BLaER1 treated with 17β-estradiol and CSF1 and Interleukin-3, amounts not matched to agents 10 nM and 100 nM (cell line): ENCODE results near the gene C1orf105.

Experiments
- H3K27ac ChIP-seq, 11 experiments: shearing (Covaris generic); formaldehyde crosslinking; 2 replicates each; pipeline ENCODE4 v1.8.1; 2022
- H3K27me3 ChIP-seq, 11 experiments: shearing (Covaris generic); formaldehyde crosslinking; 2 replicates each; pipeline ENCODE4 v1.8.1; 2022
- H3K36me3 ChIP-seq, 11 experiments: shearing (Covaris generic); formaldehyde crosslinking; 2 replicates each; pipeline ENCODE4 v1.8.1; 2022
- H3K4me1 ChIP-seq, 10 experiments: shearing (Covaris generic); formaldehyde crosslinking; 2 replicates each; pipeline ENCODE4 v1.8.1; 2022
- H3K4me2 ChIP-seq, 11 experiments: shearing (Covaris generic); formaldehyde crosslinking; 2 replicates each; pipeline ENCODE4 v1.8.1; 2022
- H3K4me3 ChIP-seq, 10 experiments: shearing (Covaris generic); formaldehyde crosslinking; 2 replicates each; pipeline ENCODE4 v1.8.1; 2022
- H3K9ac ChIP-seq, 11 experiments: shearing (Covaris generic); formaldehyde crosslinking; 2 replicates each; pipeline ENCODE4 v1.8.1; 2022
- H3K9me3 ChIP-seq, 11 experiments: shearing (Covaris generic); formaldehyde crosslinking; replicated peaks in 1 of 11; 2 replicates each; pipeline ENCODE4 v1.8.1; 2022
- H4K20me1 ChIP-seq, 11 experiments: shearing (Covaris generic); formaldehyde crosslinking; 2 replicates each; pipeline ENCODE4 v1.8.1; 2022
- Cebpa-rat ChIP-seq, 11 experiments: shearing (Covaris generic); IDR thresholded peaks; 2 replicates each; pipeline ENCODE4 v1.8.1; 2022

Gene C1orf105

GRCh38 chr1:172478485-172478884, 58.0 kb downstream of the C1orf105 start:
- Histone ChIP-seq H3K4me2 (no peak overlapping the region), H3K9me3 (no peaks in the 10 kb centered on the region), H3K9ac (no peak overlapping the region), H3K4me3 (no peak overlapping the region), H3K27me3 (no peaks in the 10 kb centered on the region), H3K36me3 (no peaks in the 10 kb centered on the region), H3K27ac (no peak overlapping the region), H4K20me1 (no peaks in the 10 kb centered on the region), H3K4me1 (peaks cover 2 to 12% (median 10%) of the 10 kb centered on the region in 10 experiments; a peak in 18 of 20 replicates)
- no peak for TF ChIP-seq Cebpa-rat (IDR thresholded peaks at IDR 0.05)

GRCh38 chr1:172480431-172480830, 59.9 kb downstream of the C1orf105 start:
- Histone ChIP-seq H3K4me2 (peak overlapping the region in 8 of 11 experiments; percentile 1 to 42 (median 29); a peak in 11 of 22 replicates), H3K27ac (no peak overlapping the region), H3K9ac (no peak overlapping the region), H3K9me3 (no peaks in the 10 kb centered on the region), H3K27me3 (no peaks in the 10 kb centered on the region), H4K20me1 (no peaks in the 10 kb centered on the region), H3K36me3 (no peaks in the 10 kb centered on the region), H3K4me3 (no peak overlapping the region), H3K4me1 (peaks cover 0 to 12% (median 8%) of the 10 kb centered on the region in 10 experiments; a peak in 11 of 20 replicates)
- TF ChIP-seq Cebpa-rat (IDR thresholded peaks at IDR 0.05): no peak

DNA sequence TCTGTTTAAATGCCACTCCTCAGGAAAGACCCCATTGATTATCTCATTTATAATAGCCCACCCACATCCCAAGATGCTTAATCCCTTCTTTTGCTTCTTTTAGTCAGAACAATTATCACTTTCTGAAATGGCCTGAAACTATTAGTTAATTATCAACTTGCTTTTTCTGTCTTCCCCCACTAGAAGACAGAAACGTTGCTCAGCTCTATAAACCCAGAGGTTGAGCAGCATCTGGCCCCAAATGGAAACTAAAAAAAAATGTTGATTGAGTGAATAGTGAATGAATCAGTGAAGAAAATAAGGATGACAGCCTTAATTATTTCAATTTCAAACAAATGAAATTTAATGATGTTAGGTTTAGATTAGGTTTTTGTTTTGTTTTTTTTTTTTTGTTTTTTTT, 61.6 kb downstream of the C1orf105 start:
- Histone ChIP-seq H3K9ac (no peak overlapping the region), H3K27ac (no peak overlapping the region), H3K9me3 (no peaks in the 10 kb centered on the region), H3K4me1 (peaks cover 0 to 14% (median 9%) of the 10 kb centered on the region in 10 experiments; a peak in 12 of 20 replicates), H3K4me3 (no peak overlapping the region), H4K20me1 (no peaks in the 10 kb centered on the region), H3K36me3 (no peaks in the 10 kb centered on the region), H3K4me2 (no peak overlapping the region), H3K27me3 (no peaks in the 10 kb centered on the region)
- TF ChIP-seq Cebpa-rat (IDR thresholded peaks at IDR 0.05): no peak

DNA sequence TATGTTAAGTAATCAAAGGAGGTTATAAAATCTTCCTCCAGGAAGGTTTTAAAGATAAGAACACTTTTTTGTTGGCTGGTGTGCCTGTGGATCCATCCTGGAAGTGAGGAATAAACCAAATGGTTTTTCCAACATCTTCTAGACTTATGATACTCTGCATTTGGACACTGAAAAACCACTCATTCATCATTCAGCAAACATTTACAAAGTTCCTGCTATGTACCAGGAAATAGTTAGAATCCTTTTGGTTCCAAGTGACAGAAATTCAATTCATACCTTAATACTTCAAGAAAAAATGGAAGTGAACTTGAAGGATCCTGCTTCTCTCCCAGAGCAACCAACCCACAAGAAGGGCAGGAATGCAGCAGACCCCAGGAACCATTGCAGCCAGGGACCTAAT, 63.0 kb downstream of the C1orf105 start:
- H3K4me2 ChIP-seq: no peak overlapping the region
- H3K27me3 ChIP-seq: no peaks in the 10 kb centered on the region
- peaks cover 0 to 23% (median 17%) of the 10 kb centered on the region in 10 experiments; a peak in 13 of 20 replicates for H3K4me1 ChIP-seq

DNA sequence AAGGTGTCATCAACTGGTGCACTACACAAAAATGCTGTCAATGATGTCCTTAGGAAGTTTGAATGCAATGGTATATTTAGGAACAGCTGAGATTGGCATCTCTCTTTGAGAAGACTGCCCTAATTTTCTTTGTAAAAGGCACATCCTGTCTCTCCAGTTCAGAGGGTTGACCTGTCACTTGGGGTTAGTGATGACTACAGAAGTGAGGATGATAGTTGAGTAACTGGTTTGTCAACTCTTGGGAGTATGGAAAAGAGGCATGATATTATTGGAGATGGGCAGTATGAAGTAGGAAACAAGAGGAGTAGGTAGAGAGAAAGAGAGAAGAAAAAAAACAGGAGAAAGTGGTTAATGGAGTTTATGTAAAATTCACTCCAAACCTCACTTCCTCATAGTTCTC, 63.8 kb downstream of the C1orf105 start:
- no peaks in the 10 kb centered on the region for H3K36me3 ChIP-seq
- no peak for TF ChIP-seq Cebpa-rat (IDR thresholded peaks at IDR 0.05)
- peaks cover 0 to 23% (median 17%) of the 10 kb centered on the region in 10 experiments; a peak in 13 of 20 replicates for H3K4me1 ChIP-seq
- H3K4me2 ChIP-seq: peak overlapping the region in 1 of 11 experiments; percentile 1; a peak in 1 of 22 replicates
- no peaks in the 10 kb centered on the region for H3K27me3 ChIP-seq
- H3K4me3 ChIP-seq: no peak overlapping the region
- no peaks in the 10 kb centered on the region for H3K9me3 ChIP-seq
- no peak overlapping the region for H3K27ac ChIP-seq
- no peak overlapping the region for H3K9ac ChIP-seq
- H4K20me1 ChIP-seq: no peaks in the 10 kb centered on the region

More for the DNA sequence above, 63.0 kb downstream of the C1orf105 start:
- no peaks in the 10 kb centered on the region for H3K36me3 ChIP-seq
- H3K9me3 ChIP-seq: no peaks in the 10 kb centered on the region
- H3K4me3 ChIP-seq: no peak overlapping the region
- H4K20me1 ChIP-seq: no peaks in the 10 kb centered on the region
- TF ChIP-seq Cebpa-rat (IDR thresholded peaks at IDR 0.05): no peak
- H3K27ac ChIP-seq: no peak overlapping the region
- no peak overlapping the region for H3K9ac ChIP-seq

DNA sequence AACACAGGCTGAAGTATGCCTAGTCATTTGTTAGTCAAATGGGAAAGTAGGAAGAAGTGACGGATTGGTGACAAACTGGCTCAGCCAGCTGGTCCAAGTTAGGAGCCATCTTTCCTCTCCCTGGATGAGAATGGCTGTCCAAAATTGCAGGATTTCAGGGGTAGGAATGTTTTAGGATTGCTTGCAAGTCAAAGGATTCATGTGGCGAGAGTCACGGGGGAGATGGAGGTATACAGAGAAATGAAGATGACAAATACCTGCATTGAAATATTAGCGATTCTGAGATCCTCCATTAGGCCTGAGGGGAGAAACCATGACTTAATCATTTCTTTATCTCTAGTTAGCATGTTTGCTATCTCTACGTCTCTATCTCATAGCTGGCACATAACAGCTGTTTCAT, 65.1 kb downstream of the C1orf105 start:
- Histone ChIP-seq H3K9ac (no peak overlapping the region), H3K4me3 (no peak overlapping the region), H3K27ac (no peak overlapping the region), H3K36me3 (no peaks in the 10 kb centered on the region), H3K4me2 (no peak overlapping the region), H3K4me1 (peaks cover 0 to 15% (median 9%) of the 10 kb centered on the region in 10 experiments; a peak in 13 of 20 replicates), H3K9me3 (no peaks in the 10 kb centered on the region), H3K27me3 (no peaks in the 10 kb centered on the region), H4K20me1 (no peaks in the 10 kb centered on the region)
- no peak for TF ChIP-seq Cebpa-rat (IDR thresholded peaks at IDR 0.05)

DNA sequence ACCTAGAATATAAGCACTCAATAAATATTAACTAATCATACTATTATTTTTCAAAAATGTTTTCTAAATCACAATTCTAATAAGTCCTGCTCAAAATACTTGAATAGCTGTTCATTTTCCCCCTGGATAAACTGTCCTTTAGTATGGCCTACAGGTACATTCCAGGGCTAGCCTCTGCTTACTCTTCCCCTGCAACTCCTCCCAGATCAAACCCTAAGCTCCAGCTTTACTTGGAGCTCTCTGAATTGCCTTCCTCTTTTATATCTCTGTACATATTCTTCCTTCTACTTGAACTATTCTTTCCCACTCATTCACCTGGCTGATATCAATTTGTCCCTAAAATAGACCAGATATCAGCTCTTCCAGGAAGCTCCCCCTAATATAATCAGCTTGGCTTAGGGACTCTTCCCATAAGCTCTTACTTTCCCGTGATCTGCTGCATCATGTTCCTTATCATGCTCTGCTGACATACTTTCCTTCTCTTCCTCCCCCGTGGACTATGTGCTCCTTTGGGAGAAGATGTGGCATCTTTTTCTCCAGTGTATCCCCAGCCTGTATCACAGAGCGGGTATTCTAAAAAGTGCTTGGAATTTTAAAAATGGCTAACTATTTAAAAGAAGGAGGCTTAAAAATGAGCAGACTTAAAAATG, 66.4 kb downstream of the C1orf105 start:
- no peak for TF ChIP-seq Cebpa-rat (IDR thresholded peaks at IDR 0.05)
- Histone ChIP-seq H3K4me3 (no peak overlapping the region), H3K4me1 (peaks cover 0 to 11% (median 8%) of the 10 kb centered on the region in 10 experiments; a peak in 12 of 20 replicates), H3K27me3 (no peaks in the 10 kb centered on the region), H3K27ac (no peak overlapping the region), H3K4me2 (peak overlapping the region in 6 of 11 experiments; percentile 7 to 32 (median 24); a peak in 6 of 22 replicates), H4K20me1 (no peaks in the 10 kb centered on the region), H3K9ac (no peak overlapping the region), H3K9me3 (no peaks in the 10 kb centered on the region), H3K36me3 (no peaks in the 10 kb centered on the region)

DNA sequence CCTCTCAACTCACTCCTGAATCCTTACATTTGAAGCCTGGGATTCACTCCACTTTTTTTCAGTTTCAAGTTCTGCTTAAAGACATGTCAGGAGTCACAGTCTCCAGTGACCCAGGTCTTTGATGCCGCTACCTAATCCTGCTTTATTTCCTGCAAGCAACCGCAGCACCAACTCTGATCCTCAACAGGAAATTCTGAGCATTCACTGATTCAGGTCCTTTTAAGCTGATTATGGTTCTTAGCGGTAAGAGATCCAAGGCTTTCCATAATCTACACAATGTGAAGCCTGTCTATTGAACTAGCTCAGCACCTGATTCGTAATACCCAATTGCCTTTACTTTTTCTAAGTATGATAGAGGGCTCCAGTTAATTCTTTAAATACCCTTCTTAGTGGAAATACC, 67.1 kb downstream of the C1orf105 start:
- TF ChIP-seq Cebpa-rat (IDR thresholded peaks at IDR 0.05): no peak
- peak overlapping the region in 10 of 11 experiments; percentile 4 to 46 (median 18); a peak in 11 of 22 replicates for H3K4me2 ChIP-seq
- H3K36me3 ChIP-seq: no peaks in the 10 kb centered on the region
- H3K27me3 ChIP-seq: no peaks in the 10 kb centered on the region
- H4K20me1 ChIP-seq: no peaks in the 10 kb centered on the region
- no peak overlapping the region for H3K9ac ChIP-seq
- H3K4me3 ChIP-seq: no peak overlapping the region
- H3K4me1 ChIP-seq: peaks cover 0 to 11% (median 8%) of the 10 kb centered on the region in 10 experiments; a peak in 12 of 20 replicates
- no peak overlapping the region for H3K27ac ChIP-seq
- H3K9me3 ChIP-seq: no peaks in the 10 kb centered on the region

DNA sequence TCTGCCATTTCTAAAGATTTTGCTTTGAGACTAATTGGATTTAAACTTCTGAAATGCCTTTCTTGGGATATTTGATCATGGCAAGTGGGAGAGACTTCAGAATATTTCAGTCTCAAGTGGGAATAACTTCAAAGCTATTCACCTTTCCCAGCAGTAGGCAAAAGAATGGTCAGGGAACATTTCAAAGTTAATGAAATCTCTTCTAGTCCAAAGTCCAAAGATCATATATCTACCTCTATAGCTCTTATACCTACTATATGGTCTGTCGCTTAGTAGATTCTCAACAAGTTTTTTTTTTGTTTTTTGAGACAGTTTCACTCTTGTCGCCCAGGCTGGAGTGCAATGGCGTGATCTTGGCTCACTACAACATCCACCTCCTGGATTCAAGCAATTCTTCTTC, 67.9 kb downstream of the C1orf105 start:
- H3K4me3 ChIP-seq: no peak overlapping the region
- H3K9me3 ChIP-seq: no peaks in the 10 kb centered on the region
- no peak for TF ChIP-seq Cebpa-rat (IDR thresholded peaks at IDR 0.05)
- H3K4me2 ChIP-seq: no peak overlapping the region
- peaks cover 0 to 11% (median 8%) of the 10 kb centered on the region in 10 experiments; a peak in 12 of 20 replicates for H3K4me1 ChIP-seq
- no peak overlapping the region for H3K9ac ChIP-seq
- no peaks in the 10 kb centered on the region for H3K36me3 ChIP-seq
- H4K20me1 ChIP-seq: no peaks in the 10 kb centered on the region
- H3K27ac ChIP-seq: no peak overlapping the region
- no peaks in the 10 kb centered on the region for H3K27me3 ChIP-seq

GRCh38 chr1:172489847-172490246, 69.4 kb downstream of the C1orf105 start:
- Histone ChIP-seq H3K27ac (no peak overlapping the region), H3K4me2 (no peak overlapping the region), H3K36me3 (no peaks in the 10 kb centered on the region), H3K4me3 (no peak overlapping the region), H4K20me1 (no peaks in the 10 kb centered on the region), H3K4me1 (peaks cover 4 to 11% (median 9%) of the 10 kb centered on the region in 10 experiments; a peak in 14 of 20 replicates), H3K9ac (no peak overlapping the region), H3K27me3 (no peaks in the 10 kb centered on the region), H3K9me3 (no peaks in the 10 kb centered on the region)
- TF ChIP-seq Cebpa-rat (IDR thresholded peaks at IDR 0.05): no peak
